ENCODE data around the gene AGAP1.

GRCh38 chr2:235672720-235673119 is 178.9 kb downstream of the AGAP1 start:
- TF ChIP-seq BHLHE40 (IDR thresholded peaks at IDR 0.05; ENCODE audit: low read depth, low read length) (no peak), CTCF (IDR thresholded peaks at IDR 0.05) (no peak), ZSCAN20 (CRISPR knock-in tag; IDR thresholded peaks at IDR 0.05) (no peak), NPAS2 (CRISPR knock-in tag; IDR thresholded peaks at IDR 0.05; ENCODE audit: borderline replicate concordance) (no peak), POLR2A (IDR thresholded peaks at IDR 0.05; ENCODE audit: low read length) (no peak), CHD2 (IDR thresholded peaks at IDR 0.05; ENCODE audit: low read length, partially characterized antibody) (no peak), EP300 (IDR thresholded peaks at IDR 0.05) (no peak), TP53 (CRISPR knock-in tag; IDR thresholded peaks at IDR 0.05) (no peak), USF2 (IDR thresholded peaks at IDR 0.05) (no peak), CEBPB (IDR thresholded peaks at IDR 0.05) (no peak), MAX (IDR thresholded peaks at IDR 0.05) (no peak)

Data from A549 (cell line).